AG04449 (cell line): ENCODE measurements around the gene GALK2.

ENCODE experiments used
- CTCF ChIA-PET: fragments of 350-600 bp; formaldehyde crosslinking; extraction: SDS; loops from one replicate; lab custom pipeline; 2021; ENCODE audit warnings: antibody characterized with exemption; lab: Yijun Ruan, JAX
- POLR2A ChIA-PET: fragments of 400-600, 350-600 bp; formaldehyde crosslinking; extraction: SDS; loops from one replicate; lab custom pipeline; 2020; ENCODE audit warnings: antibody characterized with exemption, inconsistent platforms; lab: Yijun Ruan, JAX
- DNase-seq: peaks from one replicate; pipeline ENCODE4 v3.0.0-alpha.2; 2010; ENCODE audit warnings: low read depth, low spot score
- H3K4me3 ChIP-seq: 2 replicates; pipeline ENCODE4 v1.5.1; 2011; ENCODE audit warnings: low read depth, mild to moderate bottlenecking, control low read depth, low read length
- TF ChIP-seq, protein P1 (sequence below): IDR thresholded peaks from one replicate; pipeline ENCODE4 v1.5.1; 2011; ENCODE audit warnings: mild to moderate bottlenecking, moderate library complexity, low read length, control low read depth, inconsistent platforms; ENCODE audit not compliant: insufficient read depth; ENCODE audit errors: missing control alignments

Gene GALK2

DNA sequence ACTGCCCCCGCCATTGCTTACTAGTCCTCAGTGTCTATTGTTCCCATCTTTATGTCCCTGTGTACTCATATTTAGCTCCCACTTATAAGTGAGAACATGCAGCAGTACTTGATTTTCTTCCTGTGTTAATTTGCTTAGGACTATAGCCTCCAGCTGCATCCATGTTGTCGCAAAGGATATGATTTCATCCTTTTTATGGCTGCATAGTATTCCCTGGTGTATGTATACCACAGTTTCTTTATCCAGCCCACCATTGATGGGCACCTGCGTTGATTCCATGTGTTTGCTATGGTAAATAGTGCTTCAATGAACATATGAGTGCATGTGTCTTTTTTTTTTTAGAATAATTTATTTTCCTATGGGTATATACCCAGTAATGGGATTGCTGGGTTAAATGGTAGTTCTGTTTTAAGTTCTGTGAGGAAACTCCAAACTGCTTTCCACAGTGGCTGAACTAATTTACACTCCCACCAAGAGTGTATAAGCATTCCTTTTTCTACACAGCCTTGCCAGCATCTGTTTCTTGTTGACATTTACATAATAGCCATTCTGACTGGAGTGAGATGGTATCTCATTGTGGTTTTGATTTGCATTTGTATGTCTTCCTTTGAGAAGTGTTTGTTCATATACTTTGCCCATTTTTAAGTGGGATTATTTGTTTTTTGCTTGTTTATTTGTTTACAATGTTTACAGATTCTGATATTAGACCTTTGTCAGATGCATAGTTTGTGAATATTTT lies 53.7 kb downstream of the GALK2 start:
- TF ChIP-seq, protein P1, sequence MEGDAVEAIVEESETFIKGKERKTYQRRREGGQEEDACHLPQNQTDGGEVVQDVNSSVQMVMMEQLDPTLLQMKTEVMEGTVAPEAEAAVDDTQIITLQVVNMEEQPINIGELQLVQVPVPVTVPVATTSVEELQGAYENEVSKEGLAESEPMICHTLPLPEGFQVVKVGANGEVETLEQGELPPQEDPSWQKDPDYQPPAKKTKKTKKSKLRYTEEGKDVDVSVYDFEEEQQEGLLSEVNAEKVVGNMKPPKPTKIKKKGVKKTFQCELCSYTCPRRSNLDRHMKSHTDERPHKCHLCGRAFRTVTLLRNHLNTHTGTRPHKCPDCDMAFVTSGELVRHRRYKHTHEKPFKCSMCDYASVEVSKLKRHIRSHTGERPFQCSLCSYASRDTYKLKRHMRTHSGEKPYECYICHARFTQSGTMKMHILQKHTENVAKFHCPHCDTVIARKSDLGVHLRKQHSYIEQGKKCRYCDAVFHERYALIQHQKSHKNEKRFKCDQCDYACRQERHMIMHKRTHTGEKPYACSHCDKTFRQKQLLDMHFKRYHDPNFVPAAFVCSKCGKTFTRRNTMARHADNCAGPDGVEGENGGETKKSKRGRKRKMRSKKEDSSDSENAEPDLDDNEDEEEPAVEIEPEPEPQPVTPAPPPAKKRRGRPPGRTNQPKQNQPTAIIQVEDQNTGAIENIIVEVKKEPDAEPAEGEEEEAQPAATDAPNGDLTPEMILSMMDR, result no peak
- ChIA-PET POLR2A (no interaction called here), CTCF (interaction anchor here (1.4 kb wide), 1 partner anchor 780 kb away, joined by 3 read pairs; no protein-coding TSS in a partner anchor)
- no peak for DNase-seq
- no peak overlapping the region for H3K4me3 ChIP-seq

DNA sequence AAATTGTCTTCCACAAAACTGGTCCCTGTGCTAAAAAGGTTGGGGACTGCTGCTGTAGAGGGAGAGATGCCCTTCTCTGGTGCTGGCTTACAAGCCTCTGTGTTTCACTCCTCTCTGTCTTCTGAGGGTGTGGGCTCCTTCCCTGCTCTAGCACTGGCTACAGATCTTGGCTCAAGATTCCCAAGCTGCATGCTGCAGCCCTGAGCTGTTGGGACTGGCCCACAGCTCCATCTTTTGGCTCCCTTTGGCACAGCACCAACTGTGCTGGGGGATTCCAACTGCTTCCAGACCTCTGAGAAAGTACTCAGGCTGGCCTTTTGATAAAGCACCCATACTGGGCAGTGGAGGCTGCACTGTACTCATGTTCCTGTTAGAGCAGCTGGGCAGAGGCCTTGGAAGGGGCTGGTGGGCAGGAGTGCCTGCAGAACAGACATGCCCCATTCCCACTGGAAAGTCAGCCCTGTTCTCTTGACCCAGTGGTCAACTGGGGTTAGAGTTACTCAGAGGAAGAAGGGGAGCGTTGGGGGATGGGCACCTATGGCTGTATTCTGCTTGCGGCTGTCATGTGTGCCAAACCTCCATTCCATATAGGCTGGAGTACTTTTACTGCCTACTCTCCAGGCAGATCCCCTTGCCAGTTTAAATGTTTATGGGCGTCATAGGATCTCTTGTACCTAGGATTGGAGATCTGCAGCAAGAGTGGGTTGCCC lies 55.7 kb downstream of the GALK2 start:
- POLR2A ChIA-PET, result no interaction called here
- TF ChIP-seq, protein P1, result peak; percentile 18
- H3K4me3 ChIP-seq, result no peak overlapping the region
- CTCF ChIA-PET, result interaction anchor here (1.1 to 2.3 kb wide), 4 partner anchors 10 to 364 kb away, joined by 3 to 10 read pairs (median 3); no protein-coding TSS in a partner anchor
- DNase-seq, result no peak

DNA sequence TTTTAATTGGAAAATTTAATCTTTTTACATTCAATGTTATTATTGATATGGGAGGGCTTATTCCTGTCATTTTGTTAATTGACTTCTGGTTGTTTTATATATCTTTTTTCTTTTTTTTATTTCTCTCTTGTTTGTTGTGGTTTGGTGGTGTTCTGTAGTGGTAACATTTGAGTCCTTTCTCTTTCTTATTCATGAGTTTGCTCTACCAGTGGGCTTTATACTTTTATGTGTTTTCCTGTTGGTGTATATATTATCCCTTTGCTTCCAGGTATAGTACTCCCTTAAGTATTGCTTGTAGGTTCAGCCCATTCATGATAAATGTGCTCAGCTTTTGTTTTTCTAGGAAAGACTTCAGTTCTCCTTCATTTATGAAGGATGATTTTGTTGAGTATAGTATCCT lies 57.6 kb downstream of the GALK2 start:
- ChIA-PET POLR2A (no interaction called here), CTCF (no interaction called here)

DNA sequence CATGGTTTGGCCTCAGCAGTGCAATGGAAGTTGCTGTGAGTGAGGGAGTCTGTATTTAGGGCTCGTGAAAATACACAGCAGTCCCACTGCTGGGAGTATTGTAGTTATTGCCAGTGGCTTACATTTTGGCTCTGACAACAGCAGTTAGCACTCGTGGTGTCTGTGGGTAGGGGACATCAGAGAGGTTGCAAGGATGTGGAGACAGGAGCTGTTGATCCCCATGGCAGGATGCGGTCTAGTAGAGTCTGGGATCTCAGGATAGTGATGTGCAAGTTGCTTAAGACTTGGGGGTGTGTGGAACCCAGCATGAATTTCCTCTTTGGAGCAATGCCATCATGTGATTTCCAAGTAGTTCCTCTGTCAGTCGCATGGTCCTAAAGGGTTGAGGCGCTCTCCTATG lies 59.9 kb downstream of the GALK2 start:
- ChIA-PET CTCF (no interaction called here), POLR2A (no interaction called here)
- no peak for DNase-seq
- TF ChIP-seq, protein P1, result no peak
- H3K4me3 ChIP-seq, result no peak overlapping the region

More for the DNA sequence above, 57.6 kb downstream of the GALK2 start:
- H3K4me3 ChIP-seq, result no peak overlapping the region
- no peak for DNase-seq
- TF ChIP-seq, protein P1, result no peak

DNA sequence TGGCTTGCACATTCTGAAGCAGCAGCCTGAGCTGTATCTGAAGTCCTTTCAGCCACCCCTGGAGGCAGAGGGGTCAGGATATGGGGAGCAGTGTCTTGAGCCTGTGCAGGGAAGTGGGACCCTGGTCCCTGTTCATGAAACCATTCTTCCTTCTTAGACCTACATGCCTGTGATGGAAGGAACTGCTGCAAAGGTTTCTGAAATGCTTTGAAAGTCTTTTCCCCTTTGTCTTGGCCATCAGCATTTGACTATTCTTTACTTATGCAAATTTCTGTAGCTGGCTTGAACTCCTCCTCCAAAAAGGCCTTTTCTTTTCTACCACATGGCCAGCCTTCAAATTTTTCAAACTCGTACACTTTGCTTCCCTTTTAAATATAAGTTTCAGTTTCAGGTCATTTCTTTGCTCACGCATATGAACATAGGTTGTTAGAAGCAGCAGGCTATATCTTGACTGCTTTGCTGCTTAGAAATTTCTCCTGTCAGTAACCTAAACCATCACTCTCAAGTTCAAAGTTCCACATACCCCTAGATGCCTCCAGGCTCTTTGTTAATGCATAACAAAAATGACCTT lies 62.3 kb downstream of the GALK2 start:
- TF ChIP-seq, protein P1, result no peak
- no peak for DNase-seq
- POLR2A ChIA-PET, result interaction anchor here (0.5 kb wide), 1 partner anchor 628 kb away, joined by 4 read pairs; no protein-coding TSS in a partner anchor
- CTCF ChIA-PET, result interaction anchor here (1.3 to 7.0 kb wide), 4 partner anchors 16 to 911 kb away, joined by 3 to 73 read pairs (median 8); partner anchors contain the start of gene FGF7
- no peak overlapping the region for H3K4me3 ChIP-seq
